GM18519 (cell line): ENCODE measurements around the gene ZNF28.
"Not testable (repeated sequence)": the region's sequence is repeated elsewhere in the genome, so short reads cannot be mapped to it uniquely, and the experiment has no call there.

ENCODE experiments used
- ATAC-seq: cut with Tn5 transposase; IDR thresholded peaks from one replicate; pipeline ENCODE4 v1.9.1; 2021; ENCODE audit warnings: mild to moderate bottlenecking, moderate library complexity; ENCODE audit not compliant: unreplicated experiment, low FRiP score

ZNF28 gene

GRCh38 chr19:52821204-52821960 is at the start of gene ZNF28:
Gene ZNF28 (minus strand): TSS chr19:52821633. CDS start chr19:52817958, 3,675 bp downstream.
- ATAC-seq = peak; percentile 64

DNA sequence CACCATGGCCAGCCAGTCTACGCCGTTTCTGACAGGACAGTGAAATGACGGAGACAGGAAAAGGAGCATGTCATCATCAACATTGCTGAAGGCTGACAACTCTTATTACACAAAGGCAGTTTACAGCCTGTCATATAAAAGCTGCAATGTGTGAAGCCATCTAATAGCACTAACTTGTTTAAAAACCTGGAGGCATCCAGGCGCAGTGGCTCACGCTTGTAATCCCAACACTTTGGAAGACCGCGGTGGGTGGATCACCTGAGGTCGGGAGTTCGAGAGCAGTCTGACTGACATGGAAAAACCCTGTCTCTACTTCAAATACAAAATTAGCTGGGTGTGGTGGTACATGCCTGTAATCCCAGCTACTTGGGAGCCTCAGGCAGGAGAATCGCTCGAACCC is 46.6 kb upstream of the ZNF28 start:
- ATAC-seq = not testable (repeated sequence)

GRCh38 chr19:52857378-52858191 is 36.2 kb upstream of the ZNF28 start, which contains the start of gene ZNF468:
Gene ZNF468 (minus strand): TSS chr19:52857619. CDS start chr19:52854272, 3,347 bp downstream.
- ATAC-seq = peak; percentile 91

GRCh38 chr19:52856540-52857377 is 35.3 kb upstream of the ZNF28 start:
- ATAC-seq = not testable (repeated sequence)

DNA sequence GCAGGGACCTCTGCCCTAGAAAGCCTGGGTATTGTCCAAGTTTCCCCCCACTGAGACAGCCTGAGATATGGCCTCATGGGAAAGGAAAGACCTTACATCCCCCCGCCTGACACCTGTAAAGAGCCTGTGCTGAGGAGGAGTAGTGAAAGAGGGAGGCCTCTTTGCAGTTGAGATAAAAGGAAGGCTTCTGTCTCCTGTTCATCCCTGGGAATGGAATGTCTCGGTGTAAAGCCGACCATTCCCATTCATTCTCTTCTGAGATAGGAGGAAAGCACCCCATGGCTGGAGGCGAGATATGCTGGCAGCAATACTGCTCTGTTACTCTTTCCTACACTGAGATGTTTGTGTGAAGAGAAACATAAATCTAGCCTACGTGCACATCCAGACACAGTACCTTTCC is 25.9 kb upstream of the ZNF28 start:
- ATAC-seq = not testable (repeated sequence)

GRCh38 chr19:52840825-52841465 is 19.5 kb upstream of the ZNF28 start:
- not testable (repeated sequence) for ATAC-seq

- not testable (repeated sequence) for ATAC-seq
These were observed 12.9 kb upstream of the ZNF28 start for GRCh38 chr19:52834289-52834688.

- ATAC-seq = not testable (repeated sequence)
These were observed 12.1 kb upstream of the ZNF28 start for GRCh38 chr19:52833541-52833940.

DNA sequence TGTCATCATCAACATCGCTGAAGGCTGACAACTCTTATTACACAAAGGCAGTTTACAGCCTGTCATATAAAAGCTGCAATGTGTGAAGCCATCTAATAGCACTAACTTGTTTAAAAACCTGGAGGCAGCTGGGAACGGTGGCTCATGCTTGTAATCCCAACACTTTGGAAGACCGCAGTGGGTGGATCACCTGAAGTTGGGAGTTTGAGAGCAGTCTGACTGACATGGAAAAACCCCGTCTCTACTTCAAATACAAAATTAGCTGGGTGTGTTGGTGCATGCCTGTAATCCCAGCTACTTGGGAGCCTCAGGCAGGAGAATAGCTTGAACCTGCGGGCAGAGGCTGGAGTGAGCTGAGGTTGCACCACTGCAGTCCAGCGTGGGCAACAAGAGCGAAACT is 8.4 kb upstream of the ZNF28 start:
- not testable (repeated sequence) for ATAC-seq

- no peak for ATAC-seq
These were observed 4.3 kb upstream of the ZNF28 start for GRCh38 chr19:52825765-52826164.

- no peak for ATAC-seq
These were observed 2.2 kb upstream of the ZNF28 start for GRCh38 chr19:52823676-52824075.

GRCh38 chr19:52820472-52821203 is 795 bp downstream of the ZNF28 start:
- ATAC-seq = not testable (repeated sequence)

DNA sequence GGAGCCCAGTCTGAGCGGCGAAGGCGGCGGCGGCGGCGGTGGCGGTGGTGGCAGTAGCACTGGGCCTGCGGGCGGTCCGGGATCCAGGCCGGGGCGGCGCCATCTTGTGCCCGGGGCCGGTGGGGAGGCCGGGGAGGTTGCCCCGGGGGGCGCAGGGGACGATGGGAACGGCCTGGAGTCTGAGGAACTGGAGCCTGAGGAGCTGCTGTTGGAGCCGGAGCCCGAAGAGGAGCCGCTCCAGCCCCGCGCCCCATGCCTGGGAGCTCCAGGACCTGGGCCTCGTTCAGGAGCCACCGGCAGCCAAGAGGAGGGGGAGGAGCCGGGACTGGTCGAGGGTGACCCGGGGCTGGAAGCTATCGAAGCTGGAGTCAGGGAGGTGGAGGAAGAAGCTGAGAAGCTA is 11.6 kb downstream of the ZNF28 start:
- ATAC-seq = no peak

DNA sequence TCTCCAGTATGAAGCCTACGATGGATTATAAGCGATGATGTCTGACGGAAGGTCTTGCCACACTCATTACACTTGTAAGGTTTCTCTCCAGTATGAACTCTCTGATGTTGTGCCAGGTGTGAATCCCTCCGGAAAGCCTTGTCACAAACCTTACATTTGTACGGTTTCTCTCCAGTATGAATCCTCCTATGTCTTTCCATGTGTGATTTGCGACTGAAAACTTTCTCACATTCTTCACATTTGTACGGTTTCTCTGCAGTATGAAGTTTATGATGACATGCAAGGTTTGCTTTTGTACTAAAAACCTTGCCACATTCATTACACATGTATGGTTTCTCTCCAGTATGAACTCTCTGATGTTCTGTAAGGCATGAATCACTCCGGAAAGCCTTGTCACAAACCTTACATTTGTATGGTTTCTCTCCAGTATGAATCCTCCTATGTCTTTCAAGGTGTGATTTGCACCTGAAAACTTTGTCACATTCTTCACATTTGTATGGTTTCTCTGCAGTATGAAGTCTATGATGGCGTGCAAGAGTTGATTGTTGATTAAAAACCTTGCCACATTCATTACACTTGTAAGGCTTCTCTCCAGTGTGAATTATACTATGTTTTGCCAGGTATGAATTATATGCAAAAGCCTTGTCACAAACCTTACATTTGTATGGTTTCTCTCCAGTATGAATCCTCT is 21.3 kb downstream of the ZNF28 start:
- ATAC-seq = not testable (repeated sequence)

GRCh38 chr19:52789440-52789839 is 32.0 kb downstream of the ZNF28 start:
- ATAC-seq = no peak

- ATAC-seq = peak; percentile 68
These were observed 34.7 kb downstream of the ZNF28 start, which contains the start of gene ZNF600 for GRCh38 chr19:52786464-52787354. Gene ZNF600 (minus strand): TSS chr19:52786791. CDS start chr19:52778888, 7,903 bp downstream.

- no peak for ATAC-seq
These were observed 35.4 kb downstream of the ZNF28 start for GRCh38 chr19:52786078-52786463.

GRCh38 chr19:52785506-52785905 is 35.9 kb downstream of the ZNF28 start:
- ATAC-seq = no peak
